Neural crest cell (in vitro differentiated cells): Measurements from ENCODE around the gene PRR23E. TPM values are rescaled to one million over a fixed set of nuclear protein-coding genes. Genes with fewer than 3 reads are reported as not detected.

Experiments used
- DNase-seq: peaks from one replicate; pipeline ENCODE4 v3.0.0; 2021; ENCODE audit warnings: low read depth, mixed read lengths, low spot score
- H3K27ac Mint-ChIP-seq: one replicate; pipeline ENCODE4 v1.8.0; 2021; ENCODE audit warnings: mild to moderate bottlenecking, mixed read lengths; ENCODE audit not compliant: unreplicated experiment
- H3K27me3 Mint-ChIP-seq: 2 replicates; pipeline ENCODE4 v1.8.0; 2021; ENCODE audit warnings: low read depth, mild to moderate bottlenecking, mixed read lengths
- H3K36me3 Mint-ChIP-seq: 2 replicates; pipeline ENCODE4 v1.8.0; 2021; ENCODE audit warnings: low read depth, mild to moderate bottlenecking, mixed read lengths
- H3K4me1 Mint-ChIP-seq: 2 replicates; pipeline ENCODE4 v1.8.0; 2021; ENCODE audit warnings: mixed read lengths
- H3K4me3 Mint-ChIP-seq: one replicate; pipeline ENCODE4 v1.8.0; 2021; ENCODE audit warnings: mild to moderate bottlenecking, mixed read lengths
- H3K9me3 Mint-ChIP-seq: 2 replicates; pipeline ENCODE4 v1.8.0; 2021; ENCODE audit warnings: mixed read lengths
- CTCF ChIP-seq: fragments of 200-600 bp; sonication (generic); conservative IDR thresholded peaks from 2 replicates; pipeline ENCODE4 v1.5.0; 2021; ENCODE audit warnings: antibody characterized with exemption, mild to moderate bottlenecking
- total RNA-seq: library from RNA; stranded (reverse); gene quantifications from 2 replicates; pipeline ENCODE4 v1.2.1, GENCODE V29; 2021

The PRR23E gene
- total RNA-seq, 1 donor from 2014 or later, result not detected

DNA sequence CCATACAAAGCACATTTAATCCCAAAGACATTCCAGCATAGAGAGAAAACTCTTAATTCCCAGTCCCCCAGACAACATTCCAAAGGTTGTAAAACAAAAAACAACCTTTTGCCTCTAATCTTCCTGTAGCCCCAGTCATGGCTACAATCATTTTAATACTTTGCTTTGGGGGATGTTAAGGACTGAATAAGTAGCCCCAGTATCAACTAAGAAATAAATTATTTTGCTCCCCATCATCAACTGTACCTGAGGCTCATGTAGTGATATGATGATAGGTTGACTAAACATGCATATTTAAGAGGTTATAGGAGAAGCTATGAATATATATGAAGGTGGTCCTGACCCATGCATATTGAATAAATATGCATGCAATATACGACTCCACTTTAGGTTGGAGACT is 54.4 kb downstream of the PRR23E start:
- no peak for TF ChIP-seq CTCF
- Mint-ChIP-seq H3K9me3 (peaks cover 15% of the 10 kb centered on the region), H3K4me3 (no peak overlapping the region), H3K4me1 (no peaks in the 10 kb centered on the region), H3K27me3 (peaks cover 7% of the 10 kb centered on the region), H3K36me3 (peaks cover 3% of the 10 kb centered on the region), H3K27ac (no peak overlapping the region)
- DNase-seq, result no peak

Other genes with a start within 250 kb of the PRR23E start
- gene PLXNA1, start 210.0 kb upstream of the PRR23E start, total RNA-seq, result 90.4 and 94.0 TPM in 2 replicates
- gene PRR20G, start 94.9 kb downstream of the PRR23E start, total RNA-seq, result not detected in 2 replicates